ENCODE results near the gene HPCAL1.

The HPCAL1 gene

GRCh38 chr2:10382354-10383061 lies 79.8 kb downstream of the HPCAL1 start:
- DNase-seq (ENCODE audit: extremely low read depth in 1 of 2, low read depth in 1 of 2) = no peak

- no peak for DNase-seq (ENCODE audit: extremely low read depth in 1 of 2, low read depth in 1 of 2)
Observed at GRCh38 chr2:10383960-10384734, 81.4 kb downstream of the HPCAL1 start.

GRCh38 chr2:10385501-10385900 lies 82.8 kb downstream of the HPCAL1 start:
- no peak for DNase-seq (ENCODE audit: extremely low read depth in 1 of 2, low read depth in 1 of 2)

- DNase-seq (ENCODE audit: extremely low read depth in 1 of 2, low read depth in 1 of 2) = no peak
Observed at GRCh38 chr2:10385933-10386773, 83.4 kb downstream of the HPCAL1 start.

GRCh38 chr2:10387033-10387432 lies 84.3 kb downstream of the HPCAL1 start:
- DNase-seq (ENCODE audit: extremely low read depth in 1 of 2, low read depth in 1 of 2) = no peak

GRCh38 chr2:10388954-10389560 lies 86.4 kb downstream of the HPCAL1 start:
- DNase-seq (ENCODE audit: extremely low read depth in 1 of 2, low read depth in 1 of 2) = no peak

- DNase-seq (ENCODE audit: extremely low read depth in 1 of 2, low read depth in 1 of 2) = no peak
Observed at GRCh38 chr2:10389573-10389972, 86.9 kb downstream of the HPCAL1 start.

GRCh38 chr2:10390369-10390801 lies 87.7 kb downstream of the HPCAL1 start:
- no peak for DNase-seq (ENCODE audit: extremely low read depth in 1 of 2, low read depth in 1 of 2)

GRCh38 chr2:10392100-10392499 lies 89.4 kb downstream of the HPCAL1 start:
- DNase-seq (ENCODE audit: extremely low read depth in 1 of 2, low read depth in 1 of 2) = no peak

GRCh38 chr2:10392548-10392947 lies 89.8 kb downstream of the HPCAL1 start:
- no peak for DNase-seq (ENCODE audit: extremely low read depth in 1 of 2, low read depth in 1 of 2)

- DNase-seq (ENCODE audit: extremely low read depth in 1 of 2, low read depth in 1 of 2) = no peak
Observed at GRCh38 chr2:10392951-10393639, 90.4 kb downstream of the HPCAL1 start.

- no peak for DNase-seq (ENCODE audit: extremely low read depth in 1 of 2, low read depth in 1 of 2)
Observed at GRCh38 chr2:10393640-10393982, 90.9 kb downstream of the HPCAL1 start.

GRCh38 chr2:10395893-10396292 lies 93.2 kb downstream of the HPCAL1 start:
- DNase-seq (ENCODE audit: extremely low read depth in 1 of 2, low read depth in 1 of 2) = no peak

GRCh38 chr2:10396464-10396863 lies 93.8 kb downstream of the HPCAL1 start:
- no peak for DNase-seq (ENCODE audit: extremely low read depth in 1 of 2, low read depth in 1 of 2)

GRCh38 chr2:10397297-10397875 lies 94.7 kb downstream of the HPCAL1 start:
- no peak for DNase-seq (ENCODE audit: extremely low read depth in 1 of 2, low read depth in 1 of 2)

GRCh38 chr2:10397878-10398277 lies 95.2 kb downstream of the HPCAL1 start:
- no peak for DNase-seq (ENCODE audit: extremely low read depth in 1 of 2, low read depth in 1 of 2)

GRCh38 chr2:10398496-10398895 lies 95.8 kb downstream of the HPCAL1 start:
- DNase-seq (ENCODE audit: extremely low read depth in 1 of 2, low read depth in 1 of 2) = no peak

- DNase-seq (ENCODE audit: extremely low read depth in 1 of 2, low read depth in 1 of 2) = no peak
Observed at GRCh38 chr2:10399358-10399757, 96.7 kb downstream of the HPCAL1 start.

GRCh38 chr2:10400002-10400401 lies 97.3 kb downstream of the HPCAL1 start:
- DNase-seq (ENCODE audit: extremely low read depth in 1 of 2, low read depth in 1 of 2) = no peak

GRCh38 chr2:10400568-10400977 lies 97.9 kb downstream of the HPCAL1 start:
- DNase-seq (ENCODE audit: extremely low read depth in 1 of 2, low read depth in 1 of 2) = peak; percentile 31 to 65
